H1 (cell line): Measurements from ENCODE around the gene POFUT2. TPM values are rescaled to one million over a fixed set of nuclear protein-coding genes. Genes with fewer than 3 reads are reported as not detected.

Experiments used
- CTCF ChIA-PET: fragments of 300-600 bp; sonication (Branson Sonifier 250); formaldehyde crosslinking; loops from one replicate; lab custom pipeline; 2021; ENCODE audit not compliant: partially characterized antibody; lab: Charles Lee
- POLR2A ChIA-PET: fragments of 300-600 bp; sonication (Branson Sonifier 250); formaldehyde crosslinking; loops from one replicate; lab custom pipeline; 2021; ENCODE audit warnings: inconsistent platforms; ENCODE audit not compliant: partially characterized antibody; lab: Charles Lee
- DNase-seq, 2 experiments: peaks; one replicate each; pipeline versions ENCODE4 v3.0.0 to v3.0.0-alpha.2; 2010 to 2022; ENCODE audit warnings: low spot score in 2 of 2, low read depth in 1 of 2, mixed read lengths in 1 of 2
- FAIRE-seq: peaks from 2 replicates; lab custom pipeline; 2011; peaks lifted over from hg19 to GRCh38; lab: Jason Lieb, UNC
- H2AFZ ChIP-seq: 2 replicates; pipeline ENCODE4 v1.8.1; 2012; ENCODE audit warnings: low read length, inconsistent platforms
- H2AK5ac ChIP-seq: 2 replicates; pipeline ENCODE4 v1.6.1; 2013; ENCODE audit warnings: low read depth, low read length
- H2BK120ac ChIP-seq: replicated peaks from 2 replicates; pipeline ENCODE3; 2013; ENCODE audit warnings: low read depth, low read length, inconsistent platforms
- H2BK12ac ChIP-seq: 2 replicates; pipeline ENCODE4 v1.6.1; 2013; ENCODE audit warnings: low read depth, low read length
- H2BK15ac ChIP-seq: 2 replicates; pipeline ENCODE4 v1.6.1; 2013; ENCODE audit warnings: low read length
- H2BK20ac ChIP-seq: 2 replicates; pipeline ENCODE4 v1.6.1; 2013; ENCODE audit warnings: low read length
- H2BK5ac ChIP-seq: 2 replicates; pipeline ENCODE4 v1.6.1; 2013; ENCODE audit warnings: low read depth, low read length
- H3K14ac ChIP-seq: 2 replicates; pipeline ENCODE4 v1.6.1; 2013; ENCODE audit warnings: inconsistent platforms; ENCODE audit not compliant: insufficient read length
- H3K18ac ChIP-seq: 2 replicates; pipeline ENCODE4 v1.6.1; 2013; ENCODE audit warnings: low read length; ENCODE audit errors: extremely low read depth
- H3K23ac ChIP-seq: 2 replicates; pipeline ENCODE4 v1.6.1; 2013; ENCODE audit warnings: inconsistent platforms; ENCODE audit not compliant: insufficient read length
- H3K23me2 ChIP-seq: 2 replicates; pipeline ENCODE4 v1.6.1; 2013; ENCODE audit warnings: low read depth, low read length
- H3K27ac ChIP-seq: 2 replicates; pipeline ENCODE4 v1.6.1; 2011; ENCODE audit warnings: low read depth, low read length, inconsistent platforms
- H3K27me3 ChIP-seq, 4 experiments: replicated peaks in 1 of 4; 1 replicate in 1 of 4; 2 replicates in 3 of 4; pipeline versions ENCODE4 v1.6.1 to v1.8.1; 2011 to 2013; ENCODE audit warnings: low read length in 3 of 4, mild to moderate bottlenecking in 3 of 4, inconsistent platforms in 2 of 4, mixed read lengths in 2 of 4, moderate library complexity in 1 of 4; ENCODE audit not compliant: control insufficient read depth in 3 of 4, insufficient read depth in 3 of 4; ENCODE audit errors: extremely low read depth in 1 of 4
- H3K36me3 ChIP-seq, 4 experiments: 2 replicates each; pipeline versions ENCODE4 v1.6.1 to v1.8.1; 2011 to 2013; ENCODE audit warnings: mild to moderate bottlenecking in 4 of 4, low read length in 3 of 4, moderate library complexity in 2 of 4, control low read depth in 1 of 4, inconsistent platforms in 1 of 4; ENCODE audit not compliant: insufficient read depth in 4 of 4, control insufficient read depth in 2 of 4
- H3K4ac ChIP-seq: replicated peaks from 2 replicates; pipeline ENCODE3; 2013; ENCODE audit warnings: low read length, low read depth, mixed read lengths, inconsistent platforms; ENCODE audit not compliant: insufficient read length
- H3K4me1 ChIP-seq, 4 experiments: replicated peaks in 1 of 4; 1 replicate in 1 of 4; 2 replicates in 3 of 4; pipeline versions ENCODE4 v1.6.1 to v1.8.1; 2011 to 2013; ENCODE audit warnings: low read length in 3 of 4, inconsistent platforms in 2 of 4, mixed read lengths in 1 of 4; ENCODE audit not compliant: insufficient read depth in 4 of 4, control insufficient read depth in 3 of 4
- H3K4me2 ChIP-seq, 2 experiments: 2 replicates each; pipeline versions ENCODE4 v1.6.1 to v1.8.1; 2011 to 2013; ENCODE audit warnings: low read depth in 2 of 2, low read length in 2 of 2, control low read depth in 1 of 2, inconsistent platforms in 1 of 2, mild to moderate bottlenecking in 1 of 2; ENCODE audit not compliant: insufficient read depth in 1 of 2
- H3K4me3 ChIP-seq, 4 experiments: fragments of 200-600, 300-600 bp in 1 of 4; sonication (generic), shearing (Covaris generic), sonication (Bioruptor Twin) in 1 of 4; 2 replicates each; pipeline versions ENCODE4 v1.5.1 to v1.8.1; 2011 to 2016; ENCODE audit warnings: low read length in 4 of 4, low read depth in 3 of 4, control low read depth in 2 of 4, inconsistent platforms in 2 of 4, mild to moderate bottlenecking in 2 of 4, mixed read lengths in 1 of 4, moderate library complexity in 1 of 4; ENCODE audit not compliant: insufficient read depth in 2 of 4; ENCODE audit errors: extremely low read depth in 1 of 4
- H3K56ac ChIP-seq: replicated peaks from 2 replicates; pipeline ENCODE3; 2013; ENCODE audit warnings: low read depth, mild to moderate bottlenecking, mixed read lengths, low read length, inconsistent platforms; ENCODE audit not compliant: insufficient read length
- H3K79me1 ChIP-seq: 2 replicates; pipeline ENCODE4 v1.6.1; 2013; ENCODE audit warnings: low read depth, low read length, control low read depth
- H3K79me2 ChIP-seq, 2 experiments: 2 replicates each; pipeline versions ENCODE4 v1.6.1 to v1.8.1; 2012 to 2013; ENCODE audit warnings: low read length in 2 of 2, mild to moderate bottlenecking in 2 of 2, inconsistent platforms in 1 of 2; ENCODE audit not compliant: insufficient read depth in 2 of 2, control insufficient read depth in 1 of 2
- H3K9ac ChIP-seq, 4 experiments: replicated peaks in 1 of 4; 1 replicate in 1 of 4; 2 replicates in 3 of 4; pipeline versions ENCODE4 v1.6.1 to v1.8.1; 2011 to 2013; ENCODE audit warnings: low read depth in 3 of 4, low read length in 3 of 4, control low read depth in 2 of 4, mild to moderate bottlenecking in 2 of 4, moderate library complexity in 2 of 4, inconsistent platforms in 1 of 4; ENCODE audit errors: extremely low read depth in 1 of 4
- H3K9me3 ChIP-seq, 2 experiments: 2 replicates each; pipeline versions ENCODE4 v1.6.1 to v1.8.1; 2012 to 2013; ENCODE audit warnings: mild to moderate bottlenecking in 2 of 2, moderate library complexity in 2 of 2, control low read depth in 1 of 2, inconsistent platforms in 1 of 2, low read depth in 1 of 2, low read length in 1 of 2, mixed read lengths in 1 of 2; ENCODE audit not compliant: insufficient read depth in 2 of 2
- H4K20me1 ChIP-seq, 2 experiments: replicated peaks in 1 of 2; 2 replicates each; pipeline versions ENCODE3 to v1.8.1; 2011 to 2013; ENCODE audit warnings: inconsistent platforms in 2 of 2, low read length in 2 of 2, mild to moderate bottlenecking in 1 of 2; ENCODE audit not compliant: insufficient read depth in 2 of 2, control insufficient read depth in 1 of 2
- H4K5ac ChIP-seq: 2 replicates; pipeline ENCODE4 v1.6.1; 2013; ENCODE audit warnings: low read length, low read depth, mixed read lengths, inconsistent platforms; ENCODE audit not compliant: insufficient read length
- H4K8ac ChIP-seq: 2 replicates; pipeline ENCODE4 v1.8.0; 2013; ENCODE audit warnings: mild to moderate bottlenecking, moderate library complexity, low read length, inconsistent platforms; ENCODE audit not compliant: insufficient read depth; ENCODE audit errors: extremely low read depth
- H4K91ac ChIP-seq: replicated peaks from 2 replicates; pipeline ENCODE3; 2013; ENCODE audit warnings: low read length, mixed read lengths, inconsistent platforms; ENCODE audit not compliant: insufficient read length
- ASH2L ChIP-seq: fragments of 200-600, 300-600 bp; sonication (generic); IDR thresholded peaks from one replicate; pipeline ENCODE4 v1.7.1; 2017; ENCODE audit warnings: low read length
- CBX5 ChIP-seq: fragments of 300-800, 300-1000 bp; sonication (generic); IDR thresholded peaks from 2 replicates; pipeline ENCODE4 v1.7.1; 2016; ENCODE audit warnings: antibody characterized with exemption, low read length, low read depth
- CTBP2 ChIP-seq: IDR thresholded peaks from 2 replicates; pipeline ENCODE4 v1.7.0; 2011; ENCODE audit warnings: borderline replicate concordance, mild to moderate bottlenecking, moderate library complexity, mixed read lengths, low read length; ENCODE audit not compliant: insufficient read depth, insufficient read length
- EGR1 ChIP-seq: IDR thresholded peaks from 2 replicates; pipeline ENCODE4 v1.6.1; 2011; ENCODE audit warnings: low read depth, low read length, borderline replicate concordance
- FOSL1 ChIP-seq: IDR thresholded peaks from 2 replicates; pipeline ENCODE4 v1.6.1; 2011; ENCODE audit warnings: mild to moderate bottlenecking, low read depth, low read length, moderate library complexity; ENCODE audit not compliant: insufficient read depth
- KDM1A ChIP-seq: fragments of 200-600, 300-600 bp; sonication (generic); IDR thresholded peaks from 2 replicates; pipeline ENCODE4 v1.7.1; 2016; ENCODE audit warnings: mild to moderate bottlenecking, low read length, borderline replicate concordance
- POLR2A ChIP-seq, 2 experiments: IDR thresholded peaks; 1 replicate in 1 of 2; 2 replicates in 1 of 2; pipeline ENCODE4 v1.6.1; 2011; ENCODE audit warnings: low read depth in 2 of 2, low read length in 2 of 2, mild to moderate bottlenecking in 2 of 2; ENCODE audit errors: control extremely low read depth in 1 of 2
- SAP30 ChIP-seq: fragments of 300-600 bp; sonication (generic); IDR thresholded peaks from 2 replicates; pipeline ENCODE4 v1.7.1; 2012; ENCODE audit warnings: low read length, moderate library complexity, mild to moderate bottlenecking, inconsistent platforms; ENCODE audit not compliant: insufficient read depth, insufficient replicate concordance
- SP2 ChIP-seq: IDR thresholded peaks from 2 replicates; pipeline ENCODE4 v1.6.1; 2012; ENCODE audit warnings: mild to moderate bottlenecking, low read length, inconsistent platforms
- TAF7 ChIP-seq: optimal IDR thresholded peaks from 2 replicates; pipeline ENCODE3; 2011; ENCODE audit warnings: low read depth, mild to moderate bottlenecking, inconsistent platforms, low read length, moderate library complexity, borderline replicate concordance
- TCF12 ChIP-seq: IDR thresholded peaks from 2 replicates; pipeline ENCODE4 v1.6.1; 2011; ENCODE audit warnings: low read depth, mild to moderate bottlenecking, low read length
- WGBS, 2 experiments: shearing (Covaris generic) in 1 of 2; methylation state at CpG; one replicate each; pipeline versions ENCODE4 v1.1.6 to v1.1.7; 2013 to 2015; ENCODE audit warnings: low lambda C conversion rate in 2 of 2, mixed read lengths in 2 of 2, inconsistent platforms in 1 of 2, low coverage in 1 of 2, missing lambda C conversion rate in 1 of 2; ENCODE audit not compliant: insufficient replicate concordance in 2 of 2, insufficient coverage in 1 of 2, insufficient read length in 1 of 2; ENCODE audit errors: extremely low coverage in 1 of 2, missing lambda C conversion rate in 1 of 2; 5-methylcytosine and 5-hydroxymethylcytosine counted together
- polyA plus RNA-seq, 7 experiments: library from polyadenylated mRNA; depleted of rRNA in 3 of 7; stranded (reverse) in 5 of 7; unstranded in 2 of 7; fragments of >200 nt in 5 of 7; fragments of 200-250 nt in 2 of 7; gene quantifications; 1 replicate in 5 of 7; 2 replicates in 1 of 7; 4 replicates in 1 of 7; pipeline versions ENCODE4 v1.2.1 to v1.2.3, GENCODE V29; 2011 to 2013; ENCODE audit warnings: missing spikeins in 2 of 7, mixed read lengths in 2 of 7
- total RNA-seq: library from RNA; stranded (reverse); fragmentation: NEBNext Ultra II Directional; extraction: Animal tissue kit (Norgen Biotek cat#: 25700); gene quantifications from 2 replicates; pipeline ENCODE4 v1.2.1, GENCODE V29; 2021
- TF ChIP-seq, protein P1 (sequence below): IDR thresholded peaks from 2 replicates; pipeline ENCODE4 v1.6.1; 2012; ENCODE audit warnings: inconsistent platforms

Gene POFUT2
- total and polyA plus RNA-seq, 2 of the 8 experiments (the other 6 are each of a cell fraction or from before 2014, with no cell fraction given), result 13.7 to 32.1 TPM

DNA sequence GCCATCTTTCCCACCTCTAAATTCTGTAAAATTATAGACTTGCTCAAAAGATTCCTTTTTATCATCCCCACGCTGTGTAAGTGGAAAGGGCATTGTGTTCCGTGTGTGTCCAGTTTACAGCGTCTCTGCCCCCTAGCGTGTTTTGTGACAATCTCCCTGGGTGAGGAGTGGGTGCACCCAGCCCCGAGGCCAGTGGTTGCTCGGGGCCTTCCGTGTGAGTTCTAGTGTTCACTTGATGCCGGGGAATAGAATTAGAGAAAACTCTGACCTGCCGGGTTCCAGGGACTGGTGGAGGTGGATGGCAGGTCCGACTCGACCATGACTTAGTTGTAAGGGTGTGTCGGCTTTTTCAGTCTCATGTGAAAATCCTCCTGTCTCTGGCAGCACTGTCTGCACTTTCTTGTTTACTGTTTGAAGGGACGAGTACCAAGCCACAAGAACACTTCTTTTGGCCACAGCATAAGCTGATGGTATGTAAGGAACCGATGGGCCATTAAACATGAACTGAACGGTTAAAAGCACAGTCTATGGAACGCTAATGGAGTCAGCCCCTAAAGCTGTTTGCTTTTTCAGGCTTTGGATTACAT, 61.9 kb downstream of the POFUT2 start:
- H4K8ac ChIP-seq, result no peak overlapping the region
- H2BK12ac ChIP-seq, result no peak overlapping the region
- H3K4me2 ChIP-seq, result no peak overlapping the region
- no peak overlapping the region for H2BK5ac ChIP-seq
- no peak overlapping the region for H3K27ac ChIP-seq
- no peaks in the 10 kb centered on the region for H3K9me3 ChIP-seq
- no peak overlapping the region for H3K23ac ChIP-seq
- no peaks in the 10 kb centered on the region for H3K36me3 ChIP-seq
- DNase-seq (no peak), FAIRE-seq (no peak)
- no peak overlapping the region for H3K4me3 ChIP-seq
- no peaks in the 10 kb centered on the region for H3K79me2 ChIP-seq
- no peak overlapping the region for H2AK5ac ChIP-seq
- H3K9ac ChIP-seq, result no peak overlapping the region
- H2BK15ac ChIP-seq, result no peak overlapping the region
- ChIA-PET CTCF (no interaction called here), POLR2A (no interaction called here)
- TF ChIP-seq TAF7 (no peak), FOSL1 (no peak), SAP30 (no peak), POLR2A (IDR thresholded peaks at IDR 0.05; ENCODE audit: control extremely low read depth in 1 of 2, low read depth in 2 of 2, low read length in 2 of 2) (no peak), TCF12 (no peak), ASH2L (no peak), CBX5 (no peak), CTBP2 (no peak), EGR1 (no peak), KDM1A (no peak), SP2 (no peak)
- TF ChIP-seq, protein P1, sequence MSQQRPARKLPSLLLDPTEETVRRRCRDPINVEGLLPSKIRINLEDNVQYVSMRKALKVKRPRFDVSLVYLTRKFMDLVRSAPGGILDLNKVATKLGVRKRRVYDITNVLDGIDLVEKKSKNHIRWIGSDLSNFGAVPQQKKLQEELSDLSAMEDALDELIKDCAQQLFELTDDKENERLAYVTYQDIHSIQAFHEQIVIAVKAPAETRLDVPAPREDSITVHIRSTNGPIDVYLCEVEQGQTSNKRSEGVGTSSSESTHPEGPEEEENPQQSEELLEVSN, result no peak
- H2BK20ac ChIP-seq, result no peak overlapping the region
- no peaks in the 10 kb centered on the region for H3K4me1 ChIP-seq
- H3K14ac ChIP-seq, result no peak overlapping the region
- no peak overlapping the region for H2BK120ac ChIP-seq
- H3K56ac ChIP-seq, result no peak overlapping the region
- H3K79me1 ChIP-seq, result no peaks in the 10 kb centered on the region
- no peaks in the 10 kb centered on the region for H4K20me1 ChIP-seq
- no peak overlapping the region for H2AFZ ChIP-seq
- H3K27me3 ChIP-seq, result no peaks in the 10 kb centered on the region
- no peak overlapping the region for H4K91ac ChIP-seq
- no peak overlapping the region for H3K18ac ChIP-seq
- no peak overlapping the region for H4K5ac ChIP-seq
- whole genome bisulfite sequencing, 2 experiments, result 88% methylated on average over 16 of the region's 16 CpGs; no CpG with 5 or more reads in 1 of the 2 experiments
- no peaks in the 10 kb centered on the region for H3K23me2 ChIP-seq
- no peak overlapping the region for H3K4ac ChIP-seq
